Limb (tissue), 2 donors: ENCODE measurements around the gene DYNAP.

Source experiments
- DNase-seq, 2 donors: peaks; one replicate each; pipeline ENCODE4 v3.0.0-alpha.2; 2016; ENCODE audit errors: extremely low spot score in 2 of 2

The DYNAP gene, protein sequence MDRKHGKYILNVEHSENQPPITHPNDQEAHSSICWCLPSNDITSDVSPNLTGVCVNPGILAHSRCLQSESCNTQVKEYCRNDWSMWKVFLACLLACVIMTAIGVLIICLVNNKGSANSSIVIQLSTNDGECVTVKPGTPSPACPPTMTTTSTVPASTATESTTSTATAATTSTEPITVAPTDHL

DNA sequence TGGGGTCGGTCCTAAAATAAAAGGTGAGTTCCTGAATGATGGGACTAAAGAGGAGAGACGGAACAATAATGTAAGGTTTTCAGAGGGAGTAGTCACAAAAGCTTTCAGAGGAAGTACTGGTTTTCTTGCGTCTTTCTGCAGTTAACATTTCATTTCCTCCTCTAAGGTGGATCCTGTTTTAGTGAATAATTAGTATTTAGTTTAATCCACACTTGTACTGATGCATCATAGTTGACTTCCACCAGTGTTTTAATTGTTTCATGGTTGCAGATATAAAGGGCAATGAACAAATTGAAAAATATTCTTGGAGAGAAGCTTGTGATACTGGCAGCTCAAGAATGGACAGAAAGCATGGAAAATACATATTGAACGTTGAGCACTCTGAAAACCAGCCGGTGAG, at the start of gene DYNAP:
Gene DYNAP (plus strand): TSS at position 301 of the 400 bp plus-strand sequence. CDS start 38 bp downstream, at position 339.
- no peak for DNase-seq

DNA sequence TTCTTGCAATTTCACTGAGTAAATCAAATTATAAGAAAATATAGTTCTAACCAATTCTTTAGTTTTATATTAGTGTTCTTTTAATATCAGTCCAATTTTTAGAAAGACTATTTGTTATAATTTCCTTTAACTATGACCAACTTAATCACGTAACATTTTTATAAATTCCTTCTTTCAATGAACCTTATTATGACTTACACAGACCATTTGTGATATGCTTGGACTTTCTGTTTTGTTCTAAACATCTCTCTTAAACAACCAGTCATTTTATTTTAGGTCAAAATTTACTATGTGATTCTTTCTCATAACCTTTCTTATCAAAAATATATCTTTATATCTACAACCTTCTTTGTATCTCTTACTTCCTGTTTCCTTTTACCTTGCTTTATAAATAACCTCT, 39.5 kb upstream of the DYNAP start:
- no peak for DNase-seq

GRCh38 chr18:54555286-54555685, 35.8 kb upstream of the DYNAP start:
- DNase-seq: no peak

- no peak for DNase-seq
These were observed 35.0 kb upstream of the DYNAP start for GRCh38 chr18:54555996-54556395.

DNA sequence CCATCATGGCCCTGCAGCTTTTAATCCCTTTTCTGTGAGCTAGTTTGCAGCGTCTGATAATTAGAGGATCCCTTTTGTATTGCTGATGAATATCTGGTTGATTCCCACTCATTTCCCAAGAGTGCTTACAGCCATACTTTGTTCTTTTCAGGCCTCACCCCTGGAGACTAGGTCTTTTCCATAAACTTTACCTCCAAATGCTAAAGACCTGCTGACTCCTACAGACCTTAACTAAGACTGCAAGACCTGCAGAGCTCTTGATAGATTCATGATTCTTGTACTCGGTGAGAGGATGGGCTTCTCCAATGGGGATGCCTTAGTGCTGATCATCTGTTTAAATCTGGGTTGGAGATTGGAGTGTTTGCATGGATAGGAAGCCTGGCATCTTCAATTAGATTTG, 33.1 kb upstream of the DYNAP start:
- no peak for DNase-seq

DNA sequence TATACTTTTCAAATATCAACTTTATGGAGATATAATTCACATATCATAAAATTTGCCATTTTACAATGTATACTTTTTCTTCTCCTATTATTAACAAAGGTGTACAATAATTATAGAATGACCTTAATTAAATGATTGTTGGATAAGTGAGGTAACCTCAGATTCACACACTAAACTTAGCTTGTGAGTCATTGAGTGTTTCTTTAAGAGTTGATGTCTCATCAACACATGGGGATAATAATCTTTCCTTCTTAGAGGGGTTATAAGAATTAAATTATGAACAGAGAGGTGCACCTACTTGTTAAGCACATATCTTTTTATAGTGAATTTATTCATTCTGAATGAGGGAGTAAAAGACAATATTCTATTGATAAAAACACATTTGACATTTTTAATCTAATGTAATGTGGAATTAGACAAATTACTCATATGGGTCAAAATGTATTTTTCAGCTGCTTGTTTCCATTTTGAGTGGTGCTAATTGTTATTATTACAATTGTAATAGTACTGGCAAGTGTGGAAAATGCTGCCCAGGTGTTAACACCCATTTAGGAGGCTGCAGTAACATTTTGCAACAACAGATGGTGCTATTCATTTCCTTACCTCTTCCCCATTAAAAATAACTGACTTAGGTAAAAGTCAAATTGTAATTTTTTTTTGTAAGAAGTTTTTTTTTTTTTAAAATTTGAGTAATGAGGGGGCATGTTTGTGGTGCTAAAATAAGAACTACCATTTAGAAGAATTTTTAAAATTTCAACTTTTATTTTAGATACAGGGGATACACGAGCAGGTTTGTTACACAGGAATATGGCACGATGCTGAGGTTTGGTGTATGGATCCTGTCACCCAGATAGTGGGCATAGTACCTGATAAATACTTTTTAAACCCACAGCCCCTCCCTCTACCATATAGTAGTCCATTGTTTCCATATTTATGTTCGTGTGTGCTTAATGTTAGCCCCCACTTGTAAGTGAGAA, 32.1 kb upstream of the DYNAP start:
- DNase-seq: no peak

DNA sequence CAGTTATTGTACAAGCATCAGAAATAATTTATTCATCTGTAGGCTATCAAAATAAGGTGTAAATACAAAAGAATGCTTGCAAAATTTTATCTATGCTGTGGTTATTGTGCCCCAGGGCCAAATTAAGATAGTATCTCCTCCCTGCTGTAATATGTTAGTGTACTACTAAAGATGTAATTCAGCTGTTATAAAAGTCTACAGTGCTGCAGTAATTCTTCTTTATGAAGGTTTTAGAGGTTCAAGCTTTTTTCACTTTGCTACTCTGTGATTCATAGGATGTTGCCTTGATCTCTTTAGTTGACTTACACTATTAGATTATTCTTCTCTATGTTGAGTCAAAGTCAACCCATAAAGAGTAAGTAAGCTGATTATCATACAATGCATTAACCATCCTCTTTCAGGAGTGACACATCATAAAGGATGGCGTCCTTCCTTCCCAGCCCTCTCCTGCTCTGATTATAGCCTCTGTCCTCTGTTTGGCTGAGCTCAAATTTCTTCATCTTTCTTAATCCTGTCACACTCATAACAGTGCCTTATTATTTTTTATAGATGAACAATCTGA, 29.3 kb upstream of the DYNAP start:
- no peak for DNase-seq

GRCh38 chr18:54580202-54580729, 10.8 kb upstream of the DYNAP start:
- no peak for DNase-seq

GRCh38 chr18:54584065-54584464, 7.0 kb upstream of the DYNAP start:
- no peak for DNase-seq

GRCh38 chr18:54585743-54586142, 5.3 kb upstream of the DYNAP start:
- no peak for DNase-seq

- no peak for DNase-seq
These were observed 13.2 kb downstream of the DYNAP start for GRCh38 chr18:54604211-54604610.

DNA sequence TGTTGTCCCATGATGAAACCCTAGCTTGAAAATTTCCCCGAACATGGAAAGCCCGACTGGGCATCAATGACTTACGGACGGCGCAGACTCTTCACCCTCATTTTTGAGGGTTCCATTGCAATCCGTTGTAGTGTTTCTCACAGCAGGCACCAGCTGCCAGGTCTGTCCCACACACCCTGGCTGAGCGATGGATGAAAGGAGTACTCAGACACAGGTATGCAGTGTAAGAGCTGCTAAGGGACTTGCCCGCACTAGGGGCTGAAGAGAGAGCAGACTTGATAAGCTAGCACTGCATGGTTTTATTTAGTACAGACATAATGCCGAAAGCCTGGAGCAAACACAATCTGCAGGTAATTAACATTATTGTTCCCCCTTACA, 15.8 kb downstream of the DYNAP start:
- DNase-seq: no peak

GRCh38 chr18:54607213-54608027, 16.4 kb downstream of the DYNAP start:
- DNase-seq: no peak

- no peak for DNase-seq
These were observed 17.1 kb downstream of the DYNAP start for GRCh38 chr18:54608028-54608642.

- no peak for DNase-seq
These were observed 20.8 kb downstream of the DYNAP start for GRCh38 chr18:54611816-54612215.

DNA sequence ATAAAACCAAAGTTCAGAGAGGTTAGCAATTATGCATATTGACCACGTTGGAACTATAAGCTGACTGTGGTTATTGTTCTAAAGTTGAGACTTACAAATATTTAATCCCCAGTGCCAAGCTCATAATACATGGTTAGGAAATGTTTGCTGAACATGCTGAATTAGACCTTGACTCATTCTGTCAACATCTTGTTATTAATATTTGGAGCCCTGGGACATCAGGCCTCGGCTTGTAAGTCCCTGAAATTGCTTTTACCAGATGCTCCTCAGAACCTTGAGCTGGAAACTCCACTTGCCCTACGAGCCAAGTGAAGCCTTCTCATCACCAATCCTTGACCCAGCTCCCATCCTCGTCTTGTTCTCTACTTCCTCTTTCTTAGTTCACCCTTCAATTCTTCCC, 21.2 kb downstream of the DYNAP start:
- no peak for DNase-seq

DNA sequence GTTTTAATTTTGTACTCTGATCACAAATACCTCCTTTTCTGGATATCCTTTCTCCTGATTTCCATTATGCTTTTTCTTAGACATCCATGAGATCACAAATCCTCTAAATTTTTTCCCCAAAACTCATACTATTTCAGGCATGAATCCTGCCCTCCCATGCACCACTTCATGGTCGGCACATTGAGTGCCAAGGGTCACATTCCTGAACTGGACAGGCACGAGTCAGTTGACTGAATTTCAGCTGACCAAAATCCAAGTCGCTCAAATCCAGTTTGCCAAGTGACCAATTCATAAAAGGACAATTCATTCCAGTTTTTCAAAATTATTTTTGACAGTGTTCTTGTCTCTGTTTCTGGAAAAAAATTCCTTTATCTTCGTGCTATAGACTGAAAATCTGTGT, 22.1 kb downstream of the DYNAP start:
- DNase-seq: no peak

DNA sequence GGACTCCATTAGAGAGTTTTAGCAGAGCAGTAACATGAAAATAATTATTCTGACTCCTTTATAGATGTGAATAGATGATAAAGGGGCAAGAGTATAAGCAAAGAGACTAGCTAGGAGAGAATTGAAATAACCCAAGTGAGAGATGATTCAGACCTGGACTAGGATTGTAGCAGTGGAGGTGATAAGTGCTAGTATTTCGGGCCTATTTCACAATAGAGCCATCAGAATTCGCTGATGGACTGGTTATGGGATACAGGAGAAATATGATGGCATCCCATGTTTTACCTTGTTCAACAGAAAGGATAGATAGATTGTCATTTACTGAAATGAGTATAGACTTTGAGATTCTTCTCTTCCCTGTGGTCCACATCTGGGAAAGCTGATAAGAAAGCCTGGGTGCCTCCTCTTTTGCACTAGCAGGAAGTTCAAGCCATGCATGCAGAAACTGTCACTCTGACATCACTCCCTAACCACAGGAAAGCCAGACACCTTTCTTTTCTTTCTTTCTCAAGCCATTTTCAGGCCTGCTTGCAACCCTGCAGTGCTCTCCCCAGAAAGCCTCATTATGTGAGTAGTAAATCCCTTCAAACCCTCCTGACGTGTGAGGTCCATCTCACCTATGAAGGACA, 25.3 kb downstream of the DYNAP start:
- no peak for DNase-seq

DNA sequence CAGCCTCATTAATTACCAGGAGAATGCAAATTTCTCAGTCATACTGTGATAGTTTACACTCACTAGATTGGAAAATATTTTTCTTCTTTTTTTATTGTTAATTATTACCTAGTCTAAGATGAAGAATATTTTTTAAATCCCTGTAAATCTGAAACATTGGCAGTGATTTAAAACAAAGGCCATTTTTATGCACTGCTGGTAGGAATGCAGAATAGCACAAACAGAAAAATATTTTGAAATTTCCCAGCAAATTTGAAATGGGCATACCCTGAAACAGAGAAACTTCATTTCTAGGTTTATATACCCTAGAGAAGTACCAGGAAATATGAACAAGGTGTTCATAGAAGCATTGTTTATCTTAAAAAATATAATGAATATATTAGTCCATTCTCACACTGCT, 31.0 kb downstream of the DYNAP start:
- DNase-seq: no peak

- DNase-seq: no peak
These were observed 35.7 kb downstream of the DYNAP start for GRCh38 chr18:54626779-54627178.

DNA sequence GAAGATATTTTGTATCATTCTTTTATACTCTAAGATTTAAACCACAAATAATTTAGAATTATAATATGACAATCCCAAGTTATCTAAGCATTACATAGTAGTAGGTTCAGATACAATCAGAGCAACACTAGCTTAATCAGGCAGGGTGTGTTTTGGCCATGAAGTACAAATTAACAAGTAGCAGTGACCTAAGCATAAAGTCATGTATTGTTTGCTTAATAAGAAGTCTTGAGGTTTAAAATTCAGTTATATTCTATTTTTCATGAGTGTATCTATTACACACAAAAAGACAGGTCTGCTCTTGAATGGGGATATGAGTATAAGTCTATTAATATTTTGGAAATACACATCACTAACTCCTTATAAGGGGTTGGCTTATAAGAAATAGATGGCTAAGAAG, 39.9 kb downstream of the DYNAP start:
- no peak for DNase-seq
